ENCODE data around the gene DLG2. TPM values are rescaled to one million over a fixed set of nuclear protein-coding genes. Genes with fewer than 3 reads are reported as not detected.

DLG2 gene
- total and polyA plus RNA-seq, 2 donors (not counting 3 experiments of a cell fraction or from before 2014, with no cell fraction given), result 0.15 to 1.1 TPM

GRCh38 chr11:84794663-84795443 is 832.3 kb downstream of the DLG2 start:
- H3K4me2 ChIP-seq (ENCODE audit: insufficient read depth, low read length), result no peak overlapping the region
- no peak overlapping the region for H3K9ac ChIP-seq (replicated peaks; ENCODE audit: extremely low read depth, insufficient read depth, low read length)
- H3K36me3 ChIP-seq (ENCODE audit: control insufficient read depth in 2 of 2, extremely low read depth in 1 of 2, insufficient read depth in 2 of 2, low read length in 2 of 2), result no peaks in the 10 kb centered on the region
- no peak for DNase-seq (ENCODE audit: low read depth, low spot score)
- intact Hi-C loops (cut with micrococcal nuclease) (no loop called here), dilution Hi-C loops (cut with MboI; ENCODE audit: extremely low pct_ligation_motif_present, low sequenced_read_pairs) (no loop called here)
- no peak overlapping the region for H3K4me3 ChIP-seq (replicated peaks in 1 of 3; ENCODE audit: insufficient read depth in 1 of 3, low read depth in 1 of 3, low read length in 3 of 3)
- H3K9me1 ChIP-seq (replicated peaks; ENCODE audit: control insufficient read depth, extremely low read depth, insufficient read depth, low read length), result no peaks in the 10 kb centered on the region
- no peaks in the 10 kb centered on the region for H3K27me3 ChIP-seq (ENCODE audit: control insufficient read depth in 2 of 2, insufficient read depth in 2 of 2, low read length in 2 of 2)
- POLR2A ChIA-PET, result no interaction called here
- CTCF ChIA-PET, result no interaction called here
- no peaks in the 10 kb centered on the region for H3K4me1 ChIP-seq (ENCODE audit: control insufficient read depth, extremely low read depth, insufficient read depth, low read length)
- peaks cover 11% of the 10 kb centered on the region for H3K9me3 ChIP-seq (replicated peaks; ENCODE audit: control insufficient read depth, insufficient read depth, low read length)
- no peak for TF ChIP-seq MAX (IDR thresholded peaks at IDR 0.05; ENCODE audit: insufficient read depth, insufficient read length)
- no peak for TF ChIP-seq POLR2A (IDR thresholded peaks at IDR 0.05; ENCODE audit: low read depth, low read length)
- no peak for TF ChIP-seq JUN (IDR thresholded peaks at IDR 0.05; ENCODE audit: borderline replicate concordance, insufficient read depth, insufficient read length, low read depth)
- no peak for TF ChIP-seq POLR2AphosphoS5 (IDR thresholded peaks at IDR 0.05; ENCODE audit: insufficient read depth, low read depth, low read length)
- TF ChIP-seq MYC (IDR thresholded peaks at IDR 0.05; ENCODE audit: low read depth, low read length), result no peak
- TF ChIP-seq CTCF (IDR thresholded peaks at IDR 0.05; ENCODE audit: extremely low read depth in 1 of 2, insufficient read depth in 1 of 2, low read depth in 1 of 2, low read length in 2 of 2), result no peak
- TF ChIP-seq EZH2 (IDR thresholded peaks at IDR 0.05; ENCODE audit: borderline replicate concordance, low read depth, low read length, severe bottlenecking), result no peak
- no peak for TF ChIP-seq FOS (IDR thresholded peaks at IDR 0.05; ENCODE audit: borderline replicate concordance, insufficient read depth, low read length)
- no peak for TF ChIP-seq GATA2 (IDR thresholded peaks at IDR 0.05; ENCODE audit: insufficient read depth, insufficient read length, low read depth, low read length)
- no peaks in the 10 kb centered on the region for H4K20me1 ChIP-seq (replicated peaks; ENCODE audit: control insufficient read depth, extremely low read depth, insufficient read depth, low read length)
- BruUV-seq (replicated peaks), result no TSS peak
- no peak overlapping the region for H3K27ac ChIP-seq (ENCODE audit: insufficient read depth, low read depth, low read length)
- FAIRE-seq, result no peak
- no peaks in the 10 kb centered on the region for H3K79me2 ChIP-seq (ENCODE audit: control insufficient read depth, insufficient read depth, low read length)
- H2AFZ ChIP-seq (ENCODE audit: low read depth, low read length), result no peak overlapping the region
